Measurements from ENCODE around the gene TSPYL1. TPM values are rescaled to one million over a fixed set of nuclear protein-coding genes. Genes with fewer than 3 reads are reported as not detected.

The TSPYL1 gene
- polyA plus RNA-seq, 1 donor from 2014 or later: 84.8 TPM

DNA sequence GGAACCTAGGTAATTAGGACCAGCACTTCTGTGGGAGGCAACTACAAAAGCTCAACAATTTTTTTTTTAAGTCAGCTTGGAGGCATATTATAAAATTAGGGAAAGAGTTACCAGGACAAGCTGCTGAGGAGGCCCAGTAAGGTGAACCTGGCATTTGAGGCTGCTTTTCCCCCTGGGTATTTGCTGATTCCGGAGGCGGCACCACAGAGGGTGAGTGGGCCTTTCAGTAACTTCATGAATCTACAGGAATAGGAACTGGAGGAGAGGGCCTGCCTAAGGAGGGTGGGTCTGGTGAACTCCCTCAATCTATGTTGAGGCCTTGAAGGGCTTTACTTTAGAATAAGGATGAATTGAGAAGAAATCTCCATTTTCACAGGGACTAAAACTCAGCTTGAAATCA is 40.5 kb downstream of the TSPYL1 start:
- no peaks in the 10 kb centered on the region for H3K9me2 ChIP-seq (ENCODE audit: insufficient read depth, low read length)
- no peak overlapping the region for H3K4me3 ChIP-seq (ENCODE audit: low read length)
- no peak overlapping the region for H3K9ac ChIP-seq (ENCODE audit: low read length)
- H3K79me2 ChIP-seq (replicated peaks; ENCODE audit: insufficient read depth, low read length): no peaks in the 10 kb centered on the region
- no peaks in the 10 kb centered on the region for H3F3A ChIP-seq (ENCODE audit: insufficient read depth, low read length, poor library complexity, severe bottlenecking)
- TF ChIP-seq, protein P1, sequence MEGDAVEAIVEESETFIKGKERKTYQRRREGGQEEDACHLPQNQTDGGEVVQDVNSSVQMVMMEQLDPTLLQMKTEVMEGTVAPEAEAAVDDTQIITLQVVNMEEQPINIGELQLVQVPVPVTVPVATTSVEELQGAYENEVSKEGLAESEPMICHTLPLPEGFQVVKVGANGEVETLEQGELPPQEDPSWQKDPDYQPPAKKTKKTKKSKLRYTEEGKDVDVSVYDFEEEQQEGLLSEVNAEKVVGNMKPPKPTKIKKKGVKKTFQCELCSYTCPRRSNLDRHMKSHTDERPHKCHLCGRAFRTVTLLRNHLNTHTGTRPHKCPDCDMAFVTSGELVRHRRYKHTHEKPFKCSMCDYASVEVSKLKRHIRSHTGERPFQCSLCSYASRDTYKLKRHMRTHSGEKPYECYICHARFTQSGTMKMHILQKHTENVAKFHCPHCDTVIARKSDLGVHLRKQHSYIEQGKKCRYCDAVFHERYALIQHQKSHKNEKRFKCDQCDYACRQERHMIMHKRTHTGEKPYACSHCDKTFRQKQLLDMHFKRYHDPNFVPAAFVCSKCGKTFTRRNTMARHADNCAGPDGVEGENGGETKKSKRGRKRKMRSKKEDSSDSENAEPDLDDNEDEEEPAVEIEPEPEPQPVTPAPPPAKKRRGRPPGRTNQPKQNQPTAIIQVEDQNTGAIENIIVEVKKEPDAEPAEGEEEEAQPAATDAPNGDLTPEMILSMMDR (IDR thresholded peaks at IDR 0.05; ENCODE audit: poor library complexity, severe bottlenecking): no peak
- TF ChIP-seq MXI1 (conservative IDR thresholded peaks at IDR 0.05; ENCODE audit: poor library complexity, severe bottlenecking): no peak
- TF ChIP-seq POLR2AphosphoS5 (IDR thresholded peaks at IDR 0.05): no peak
- no peak for TF ChIP-seq SMC3 (conservative IDR thresholded peaks at IDR 0.05; ENCODE audit: poor library complexity)
- no peak for TF ChIP-seq EZH2 (IDR thresholded peaks at IDR 0.05; ENCODE audit: borderline replicate concordance, insufficient read depth, low read length, poor library complexity, severe bottlenecking)
- TF ChIP-seq TAF1 (IDR thresholded peaks at IDR 0.05; ENCODE audit: low read depth): no peak
- TF ChIP-seq, protein P2, sequence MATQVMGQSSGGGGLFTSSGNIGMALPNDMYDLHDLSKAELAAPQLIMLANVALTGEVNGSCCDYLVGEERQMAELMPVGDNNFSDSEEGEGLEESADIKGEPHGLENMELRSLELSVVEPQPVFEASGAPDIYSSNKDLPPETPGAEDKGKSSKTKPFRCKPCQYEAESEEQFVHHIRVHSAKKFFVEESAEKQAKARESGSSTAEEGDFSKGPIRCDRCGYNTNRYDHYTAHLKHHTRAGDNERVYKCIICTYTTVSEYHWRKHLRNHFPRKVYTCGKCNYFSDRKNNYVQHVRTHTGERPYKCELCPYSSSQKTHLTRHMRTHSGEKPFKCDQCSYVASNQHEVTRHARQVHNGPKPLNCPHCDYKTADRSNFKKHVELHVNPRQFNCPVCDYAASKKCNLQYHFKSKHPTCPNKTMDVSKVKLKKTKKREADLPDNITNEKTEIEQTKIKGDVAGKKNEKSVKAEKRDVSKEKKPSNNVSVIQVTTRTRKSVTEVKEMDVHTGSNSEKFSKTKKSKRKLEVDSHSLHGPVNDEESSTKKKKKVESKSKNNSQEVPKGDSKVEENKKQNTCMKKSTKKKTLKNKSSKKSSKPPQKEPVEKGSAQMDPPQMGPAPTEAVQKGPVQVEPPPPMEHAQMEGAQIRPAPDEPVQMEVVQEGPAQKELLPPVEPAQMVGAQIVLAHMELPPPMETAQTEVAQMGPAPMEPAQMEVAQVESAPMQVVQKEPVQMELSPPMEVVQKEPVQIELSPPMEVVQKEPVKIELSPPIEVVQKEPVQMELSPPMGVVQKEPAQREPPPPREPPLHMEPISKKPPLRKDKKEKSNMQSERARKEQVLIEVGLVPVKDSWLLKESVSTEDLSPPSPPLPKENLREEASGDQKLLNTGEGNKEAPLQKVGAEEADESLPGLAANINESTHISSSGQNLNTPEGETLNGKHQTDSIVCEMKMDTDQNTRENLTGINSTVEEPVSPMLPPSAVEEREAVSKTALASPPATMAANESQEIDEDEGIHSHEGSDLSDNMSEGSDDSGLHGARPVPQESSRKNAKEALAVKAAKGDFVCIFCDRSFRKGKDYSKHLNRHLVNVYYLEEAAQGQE (IDR thresholded peaks at IDR 0.05; ENCODE audit: borderline replicate concordance): no peak
- TF ChIP-seq RAD21 (conservative IDR thresholded peaks at IDR 0.05): no peak
- no peaks in the 10 kb centered on the region for H3K27me3 ChIP-seq (ENCODE audit: insufficient read depth, low read depth, low read length)
- no peaks in the 10 kb centered on the region for H3K9me3 ChIP-seq (ENCODE audit: low read length)
- no peaks in the 10 kb centered on the region for H3K36me3 ChIP-seq (ENCODE audit: insufficient read depth, low read length)
- no peak overlapping the region for H2AFZ ChIP-seq (ENCODE audit: low read depth, low read length)
- H3K27ac ChIP-seq (ENCODE audit: low read length): no peak overlapping the region
- H3K4me2 ChIP-seq (ENCODE audit: low read length): no peak overlapping the region
- no peaks in the 10 kb centered on the region for H4K20me1 ChIP-seq (ENCODE audit: insufficient read depth)

DNA sequence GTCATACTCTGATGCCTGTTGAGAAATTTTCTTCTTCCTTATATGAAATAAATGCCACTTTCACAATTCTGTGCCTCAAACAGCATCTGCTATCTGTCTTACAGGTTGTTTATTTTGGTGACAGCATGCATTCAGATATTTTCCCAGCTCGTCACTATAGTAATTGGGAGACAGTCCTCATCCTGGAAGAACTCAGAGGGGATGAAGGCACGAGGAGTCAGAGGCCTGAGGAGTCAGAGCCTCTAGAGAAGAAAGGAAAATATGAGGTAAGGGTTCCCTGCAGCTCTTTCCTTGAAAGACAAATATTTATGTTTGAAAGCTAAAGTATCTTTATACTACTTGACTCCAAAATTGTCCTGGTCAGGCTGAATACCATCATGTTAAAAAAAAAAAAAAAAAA is 41.6 kb downstream of the TSPYL1 start:
- H3K4me3 ChIP-seq (ENCODE audit: low read length): no peak overlapping the region

More for the DNA sequence above, 41.6 kb downstream of the TSPYL1 start:
- Histone ChIP-seq H3K36me3 (ENCODE audit: insufficient read depth, low read length) (no peaks in the 10 kb centered on the region), H4K20me1 (ENCODE audit: insufficient read depth) (no peaks in the 10 kb centered on the region), H3K4me2 (ENCODE audit: low read length) (no peak overlapping the region), H3K9me3 (ENCODE audit: low read length) (no peaks in the 10 kb centered on the region), H3K27me3 (ENCODE audit: insufficient read depth, low read depth, low read length) (no peaks in the 10 kb centered on the region), H3F3A (ENCODE audit: insufficient read depth, low read length, poor library complexity, severe bottlenecking) (no peaks in the 10 kb centered on the region), H3K9me2 (ENCODE audit: insufficient read depth, low read length) (no peaks in the 10 kb centered on the region), H3K79me2 (replicated peaks; ENCODE audit: insufficient read depth, low read length) (no peaks in the 10 kb centered on the region), H3K27ac (ENCODE audit: low read length) (no peak overlapping the region), H2AFZ (ENCODE audit: low read depth, low read length) (no peak overlapping the region), H3K9ac (ENCODE audit: low read length) (no peak overlapping the region)
- TF ChIP-seq RAD21 (conservative IDR thresholded peaks at IDR 0.05): no peak
- no peak for TF ChIP-seq POLR2AphosphoS5 (IDR thresholded peaks at IDR 0.05)
- no peak for TF ChIP-seq EP300 (conservative IDR thresholded peaks at IDR 0.05; ENCODE audit: poor library complexity, severe bottlenecking)
- TF ChIP-seq MXI1 (conservative IDR thresholded peaks at IDR 0.05; ENCODE audit: poor library complexity, severe bottlenecking): no peak
- TF ChIP-seq, protein P2 (IDR thresholded peaks at IDR 0.05; ENCODE audit: borderline replicate concordance): no peak
- TF ChIP-seq, protein P1 (IDR thresholded peaks at IDR 0.05; ENCODE audit: poor library complexity, severe bottlenecking): no peak
- no peak for TF ChIP-seq EZH2 (IDR thresholded peaks at IDR 0.05; ENCODE audit: borderline replicate concordance, insufficient read depth, low read length, poor library complexity, severe bottlenecking)
- TF ChIP-seq TAF1 (IDR thresholded peaks at IDR 0.05; ENCODE audit: low read depth): no peak
- TF ChIP-seq SMC3 (conservative IDR thresholded peaks at IDR 0.05; ENCODE audit: poor library complexity): no peak
